Measurements from ENCODE around the gene CRK.

GRCh38 chr17:1371893-1372590 lies 84.0 kb downstream of the CRK start:
- TF ChIP-seq CTCF (IDR thresholded peaks at IDR 0.05; ENCODE audit: insufficient read depth, low read depth, low read length) (no peak), EZH2 (IDR thresholded peaks at IDR 0.05; ENCODE audit: insufficient read depth, low read length) (no peak)

Data from astrocyte (in vitro differentiated cells and primary cell).